HepG2 (cell line): Measurements from ENCODE around the gene ST8SIA2. TPM values are rescaled to one million over a fixed set of nuclear protein-coding genes. Genes with fewer than 3 reads are reported as not detected.

Source experiments
- ATAC-seq: fragments of 200-7000 bp; cut with Tn5 transposase; 3 replicates; pipeline ENCODE4 v1.9.1; 2020; ENCODE audit warnings: mild to moderate bottlenecking, moderate library complexity
- BruUV-seq: library from RNA; stranded (reverse); fragments of 400-500 nt; replicated peaks from 2 replicates; lab custom pipeline; 2021; lab: Mats Ljungman, UMichigan
- CTCF ChIA-PET: fragments of 300-600 bp; formaldehyde crosslinking; extraction: SDS; loops from one replicate; lab custom pipeline; 2021; ENCODE audit warnings: low total read pairs, inconsistent platforms, low intra/inter-chr PET ratio; lab: Yijun Ruan, JAX
- POLR2A ChIA-PET: fragments of 350-600 bp; sonication (Branson Sonifier 250); formaldehyde crosslinking; loops from one replicate; lab custom pipeline; 2020; ENCODE audit warnings: antibody characterized with exemption, inconsistent platforms; lab: Yijun Ruan, JAX
- DNase-seq: peaks from one replicate; pipeline ENCODE4 v3.0.0-alpha.2; 2015; ENCODE audit warnings: low spot score
- FAIRE-seq: peaks from 3 replicates; lab custom pipeline; 2011; peaks lifted over from hg19 to GRCh38; lab: Jason Lieb, UNC
- H2AFZ ChIP-seq: one replicate; pipeline ENCODE4 v1.6.1; 2011; ENCODE audit warnings: low read length, inconsistent platforms
- H3K27ac ChIP-seq: fragments of 300-600 bp; 3 replicates; pipeline ENCODE4 v1.8.0; 2011; ENCODE audit warnings: mixed run types, mild to moderate bottlenecking, mixed read lengths, low read length, inconsistent platforms; ENCODE audit not compliant: insufficient read depth; ENCODE audit errors: extremely low read length
- H3K27me3 ChIP-seq, 2 experiments: fragments of 200-600 bp in 1 of 2; 2 replicates in 1 of 2; 3 replicates in 1 of 2; pipeline versions ENCODE4 v1.6.0 to v1.8.0; 2011; ENCODE audit warnings: low read length in 2 of 2, mild to moderate bottlenecking in 2 of 2, moderate library complexity in 2 of 2, inconsistent platforms in 1 of 2; ENCODE audit not compliant: insufficient read depth in 2 of 2, control insufficient read depth in 1 of 2
- H3K36me3 ChIP-seq, 2 experiments: fragments of 200-600 bp in 1 of 2; replicated peaks in 1 of 2; 2 replicates in 1 of 2; 3 replicates in 1 of 2; pipeline versions ENCODE4 v1.5.1 to v1.8.0; 2011; ENCODE audit warnings: low read length in 2 of 2, inconsistent platforms in 1 of 2; ENCODE audit not compliant: insufficient read depth in 2 of 2, control insufficient read depth in 1 of 2
- H3K4me1 ChIP-seq: 2 replicates; pipeline ENCODE4 v1.5.1; 2012; ENCODE audit warnings: low read length, inconsistent platforms; ENCODE audit not compliant: insufficient read depth
- H3K4me2 ChIP-seq: 2 replicates; pipeline ENCODE4 v1.6.0; 2011; ENCODE audit warnings: low read depth, low read length, inconsistent platforms
- H3K4me3 ChIP-seq, 3 experiments: fragments of 200-600 bp in 1 of 3; sonication (generic), shearing (Covaris generic) in 1 of 3; replicated peaks in 1 of 3; 2 replicates each; pipeline ENCODE4 v1.5.1; 2011 to 2016; ENCODE audit warnings: low read length in 3 of 3, inconsistent platforms in 2 of 3, low read depth in 2 of 3, mild to moderate bottlenecking in 2 of 3, control low read depth in 1 of 3, mixed read lengths in 1 of 3; ENCODE audit not compliant: insufficient read depth in 1 of 3
- H3K79me2 ChIP-seq: one replicate; pipeline ENCODE4 v1.6.1; 2011; ENCODE audit warnings: low read length, inconsistent platforms; ENCODE audit not compliant: insufficient read depth
- H3K9ac ChIP-seq: 2 replicates; pipeline ENCODE4 v1.6.0; 2011; ENCODE audit warnings: mild to moderate bottlenecking, low read depth, low read length, inconsistent platforms; ENCODE audit not compliant: insufficient read depth
- H3K9me3 ChIP-seq: 2 replicates; pipeline ENCODE4 v1.5.1; 2012; ENCODE audit warnings: mild to moderate bottlenecking, low read length
- H4K20me1 ChIP-seq: 2 replicates; pipeline ENCODE4 v1.6.0; 2011; ENCODE audit warnings: inconsistent platforms, mild to moderate bottlenecking, low read length, moderate library complexity; ENCODE audit not compliant: insufficient read depth
- CREB1 ChIP-seq, 2 experiments: fragments of 450-650 bp in 1 of 2; IDR thresholded peaks; 2 replicates each; pipeline ENCODE4 v1.6.1; 2016 to 2017; ENCODE audit warnings: control low read depth in 1 of 2, mild to moderate bottlenecking in 1 of 2, missing compliant biosample characterization in 1 of 2, missing genetic modification characterization in 1 of 2
- CSRNP2 ChIP-seq: sonication (generic); formaldehyde crosslinking; conservative IDR thresholded peaks from 2 replicates; pipeline ENCODE4 v1.8.0; 2022; ENCODE audit warnings: low read depth, missing genetic modification reagents
- GABPB1 ChIP-seq: IDR thresholded peaks from 2 replicates; pipeline ENCODE4 v1.6.1; 2016; ENCODE audit warnings: mild to moderate bottlenecking, missing genetic modification reagents, moderate library complexity, missing compliant biosample characterization
- GPN1 ChIP-seq: sonication (generic); formaldehyde crosslinking; IDR thresholded peaks from 2 replicates; pipeline ENCODE4 v1.5.1; 2020; ENCODE audit warnings: missing genetic modification reagents, borderline replicate concordance
- HOXA9 ChIP-seq: sonication (generic); formaldehyde crosslinking; IDR thresholded peaks from 2 replicates; pipeline ENCODE4 v1.8.1; 2022; ENCODE audit warnings: missing genetic modification reagents, mild to moderate bottlenecking, moderate library complexity, borderline replicate concordance
- IKZF1 ChIP-seq: fragments of 450-650 bp; IDR thresholded peaks from 2 replicates; pipeline ENCODE4 v1.7.1; 2016
- NR2F6 ChIP-seq, 2 experiments: IDR thresholded peaks; 2 replicates each; pipeline ENCODE4 v1.6.1; 2016; ENCODE audit warnings: antibody characterized with exemption in 1 of 2, mild to moderate bottlenecking in 1 of 2
- PBX2 ChIP-seq: IDR thresholded peaks from 2 replicates; pipeline ENCODE4 v1.6.1; 2016; ENCODE audit warnings: control low read depth
- SOX6 ChIP-seq, 2 experiments: fragments of 450-650 bp in 1 of 2; sonication (generic) in 1 of 2; formaldehyde crosslinking in 1 of 2; IDR thresholded peaks; 2 replicates each; pipeline versions ENCODE4 v1.4.0 to v1.6.1; 2017 to 2020; ENCODE audit warnings: antibody characterized with exemption in 1 of 2, mild to moderate bottlenecking in 1 of 2, missing genetic modification reagents in 1 of 2
- TCF7 ChIP-seq: sonication (generic); IDR thresholded peaks from 2 replicates; pipeline ENCODE4 v1.6.1; 2016; ENCODE audit warnings: antibody characterized with exemption, low read depth
- ZNF20 ChIP-seq: sonication (generic); formaldehyde crosslinking; IDR thresholded peaks from 2 replicates; pipeline ENCODE4 v1.4.0; 2020; ENCODE audit warnings: mild to moderate bottlenecking, moderate library complexity, missing genetic modification reagents
- ZNF232 ChIP-seq: sonication (generic); formaldehyde crosslinking; IDR thresholded peaks from 2 replicates; pipeline ENCODE4 v1.4.0; 2020; ENCODE audit warnings: missing genetic modification reagents, borderline replicate concordance
- ZNF513 ChIP-seq: sonication (generic); formaldehyde crosslinking; conservative IDR thresholded peaks from 2 replicates; pipeline ENCODE4 v1.5.0; 2020; ENCODE audit warnings: missing genetic modification reagents
- ZSCAN21 ChIP-seq: sonication (generic); formaldehyde crosslinking; IDR thresholded peaks from 2 replicates; pipeline ENCODE4 v1.8.0; 2022; ENCODE audit warnings: mild to moderate bottlenecking, missing genetic modification reagents, moderate library complexity, borderline replicate concordance
- WGBS: methylation state at CpG from one replicate; pipeline ENCODE4 v1.1.6; 2017; ENCODE audit warnings: low lambda C conversion rate; 5-methylcytosine and 5-hydroxymethylcytosine counted together
- in situ Hi-C: cut with HindIII; loops from 2 replicates; pipeline ENCODE4 v1.10.0; 2017; ENCODE audit warnings: low pct_unique_long_range_greater_than_20kb; ENCODE audit not compliant: extremely low pct_ligation_motif_present
- intact Hi-C: fragments of 100-400 bp; cut with micrococcal nuclease; formaldehyde crosslinking; loops from one replicate; pipeline ENCODE4 v1.10.0; 2022; ENCODE audit not compliant: unreplicated experiment
- polyA plus RNA-seq, 8 experiments: library from polyadenylated mRNA; depleted of rRNA in 3 of 8; stranded (reverse) in 7 of 8; unstranded in 1 of 8; fragments of >200 nt; fragmentation: Illumina TruSeq in 4 of 8; extraction: Trizol in 4 of 8; gene quantifications; 2 replicates each; pipeline versions ENCODE4 v1.2.1 to v1.2.3, GENCODE V29; 2011 to 2016; ENCODE audit warnings: low read depth in 4 of 8, missing spikeins in 1 of 8, mixed read lengths in 1 of 8; ENCODE audit not compliant: insufficient read depth in 1 of 8
- total RNA-seq, 5 experiments: library from RNA; depleted of rRNA; stranded (reverse); fragments of >200 nt; fragmentation: Illumina TruSeq; extraction: Trizol; gene quantifications; 2 replicates each; pipeline ENCODE4 v1.2.3, GENCODE V29; 2016; ENCODE audit warnings: low read depth in 1 of 5
- TF ChIP-seq, protein P1 (sequence below): sonication (generic); formaldehyde crosslinking; IDR thresholded peaks from 2 replicates; pipeline ENCODE4 v1.4.0; 2020; ENCODE audit warnings: mild to moderate bottlenecking, low read depth, missing genetic modification reagents

ST8SIA2 gene
- total and polyA plus RNA-seq, 2 of the 13 experiments (the other 11 are each of a cell fraction or from before 2014, with no cell fraction given): not detected

- no peak for DNase-seq
- H3K27ac ChIP-seq: no peak overlapping the region
- no TSS peak for BruUV-seq
- intact Hi-C loops: no loop called here
- H3K4me2 ChIP-seq: no peak overlapping the region
- CTCF ChIA-PET: no interaction called here
- no peaks in the 10 kb centered on the region for H4K20me1 ChIP-seq
- no peak for ATAC-seq
- no peaks in the 10 kb centered on the region for H3K36me3 ChIP-seq
- 4% methylated on average over 3 of the region's 3 CpGs for WGBS
- H3K79me2 ChIP-seq: no peaks in the 10 kb centered on the region
- POLR2A ChIA-PET: no interaction called here
- no peak overlapping the region for H3K4me3 ChIP-seq
- in situ Hi-C loops: no loop called here
- peaks cover 3 to 24% of the 10 kb centered on the region in 2 experiments; a peak in 2 of 5 replicates for H3K27me3 ChIP-seq
- no peak overlapping the region for H3K9ac ChIP-seq
- no peak for FAIRE-seq
- no peak for TF ChIP-seq ZNF232 (CRISPR knock-in tag)
- TF ChIP-seq, protein P1, sequence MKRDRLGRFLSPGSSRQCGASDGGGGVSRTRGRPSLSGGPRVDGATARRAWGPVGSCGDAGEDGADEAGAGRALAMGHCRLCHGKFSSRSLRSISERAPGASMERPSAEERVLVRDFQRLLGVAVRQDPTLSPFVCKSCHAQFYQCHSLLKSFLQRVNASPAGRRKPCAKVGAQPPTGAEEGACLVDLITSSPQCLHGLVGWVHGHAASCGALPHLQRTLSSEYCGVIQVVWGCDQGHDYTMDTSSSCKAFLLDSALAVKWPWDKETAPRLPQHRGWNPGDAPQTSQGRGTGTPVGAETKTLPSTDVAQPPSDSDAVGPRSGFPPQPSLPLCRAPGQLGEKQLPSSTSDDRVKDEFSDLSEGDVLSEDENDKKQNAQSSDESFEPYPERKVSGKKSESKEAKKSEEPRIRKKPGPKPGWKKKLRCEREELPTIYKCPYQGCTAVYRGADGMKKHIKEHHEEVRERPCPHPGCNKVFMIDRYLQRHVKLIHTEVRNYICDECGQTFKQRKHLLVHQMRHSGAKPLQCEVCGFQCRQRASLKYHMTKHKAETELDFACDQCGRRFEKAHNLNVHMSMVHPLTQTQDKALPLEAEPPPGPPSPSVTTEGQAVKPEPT (CRISPR knock-in tag): no peak
- TF ChIP-seq IKZF1: no peak
- TF ChIP-seq ZSCAN21 (CRISPR knock-in tag): no peak
- no peak for TF ChIP-seq GABPB1 (CRISPR knock-in tag)
- TF ChIP-seq CSRNP2 (CRISPR knock-in tag): no peak
- TF ChIP-seq PBX2 (CRISPR knock-in tag): no peak
- TF ChIP-seq CREB1 (IDR thresholded peaks at IDR 0.05): no peak
- no peak for TF ChIP-seq CREB1 (CRISPR knock-in tag; IDR thresholded peaks at IDR 0.05)
- no peak for TF ChIP-seq NR2F6 (IDR thresholded peaks at IDR 0.05)
- no peak for TF ChIP-seq NR2F6 (CRISPR knock-in tag; IDR thresholded peaks at IDR 0.05)
- no peak for TF ChIP-seq SOX6 (IDR thresholded peaks at IDR 0.05)
- TF ChIP-seq SOX6 (CRISPR knock-in tag; IDR thresholded peaks at IDR 0.05): no peak
- TF ChIP-seq HOXA9 (CRISPR knock-in tag): no peak
- TF ChIP-seq ZNF20 (CRISPR knock-in tag): no peak
- no peak for TF ChIP-seq ZNF513 (CRISPR knock-in tag)
- TF ChIP-seq TCF7: no peak
- no peak for TF ChIP-seq GPN1 (CRISPR knock-in tag)
- H3K9me3 ChIP-seq: no peaks in the 10 kb centered on the region
- no peaks in the 10 kb centered on the region for H3K4me1 ChIP-seq
- H2AFZ ChIP-seq: no peak overlapping the region
Measured at GRCh38 chr15:92468991-92469390, 75.3 kb downstream of the ST8SIA2 start.
